ENCODE measurements around the gene MCF2L2.
"Not testable (repeated sequence)": the region's sequence is repeated elsewhere in the genome, so short reads cannot be mapped to it uniquely, and the experiment has no call there.

The MCF2L2 gene

DNA sequence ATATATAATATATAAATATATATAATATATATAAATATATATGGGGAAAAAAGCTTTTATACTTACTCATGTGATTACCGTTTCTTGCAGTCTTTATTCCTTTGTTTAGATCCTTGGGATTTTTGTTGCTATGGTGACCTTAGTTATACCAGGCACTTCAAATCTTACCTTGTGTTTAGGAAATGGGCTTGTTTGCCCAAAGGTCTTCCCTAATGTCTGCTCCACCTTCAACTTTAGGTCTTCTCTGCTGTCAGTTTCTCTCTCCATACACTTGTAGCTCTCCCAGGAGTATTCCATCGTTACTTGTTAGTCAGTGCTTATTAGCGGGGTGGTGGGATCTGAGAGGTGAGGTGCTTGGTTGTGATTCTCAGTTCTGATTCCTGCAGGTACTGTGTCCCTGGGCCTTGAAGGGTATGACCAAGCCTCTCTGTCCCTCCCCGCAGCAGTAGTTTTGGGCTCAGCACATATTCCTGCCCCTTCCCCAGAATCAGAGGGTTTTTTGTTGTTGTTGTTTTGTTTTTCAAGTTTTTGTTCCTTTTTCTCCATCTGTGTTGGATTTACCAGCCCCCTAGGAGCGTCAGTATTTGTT, 256.3 kb downstream of the MCF2L2 start:
- DNase-seq (ENCODE audit: extremely low read depth, insufficient read length), result no peak
- no peaks in the 10 kb centered on the region for H3K36me3 ChIP-seq (ENCODE audit: control insufficient read depth, insufficient read depth, low read length)

DNA sequence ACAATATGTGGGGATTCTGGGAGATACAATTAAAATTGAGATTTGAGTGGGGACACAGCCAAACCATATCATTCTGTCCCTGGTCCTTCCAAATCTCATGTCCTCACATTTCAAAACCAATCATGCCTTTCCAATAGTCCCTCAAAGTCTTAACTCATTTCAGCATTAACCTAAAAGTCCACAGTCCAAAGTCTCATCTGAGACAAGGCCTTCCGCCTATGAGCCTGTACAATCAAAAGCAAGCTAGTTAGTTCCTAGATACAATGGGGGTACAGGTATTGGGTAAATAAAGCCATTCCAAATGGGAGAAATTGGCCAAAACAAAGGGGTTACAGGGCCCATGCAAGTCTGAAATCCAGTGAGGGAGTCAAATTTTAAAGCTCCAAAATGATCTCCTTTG, 260.4 kb downstream of the MCF2L2 start:
- not testable (repeated sequence) for H3K36me3 ChIP-seq (ENCODE audit: control insufficient read depth, insufficient read depth, low read length); DNase-seq (ENCODE audit: extremely low read depth, insufficient read length); H3K27me3 ChIP-seq (replicated peaks; ENCODE audit: control insufficient read depth, insufficient read depth, low read length); H3K4me3 ChIP-seq (replicated peaks; ENCODE audit: low read depth, low read length)

More for the DNA sequence above, 256.3 kb downstream of the MCF2L2 start:
- H3K27me3 ChIP-seq (replicated peaks; ENCODE audit: control insufficient read depth, insufficient read depth, low read length), result no peaks in the 10 kb centered on the region
- no peak overlapping the region for H3K4me3 ChIP-seq (replicated peaks; ENCODE audit: low read depth, low read length)
- TF ChIP-seq, protein P1, sequence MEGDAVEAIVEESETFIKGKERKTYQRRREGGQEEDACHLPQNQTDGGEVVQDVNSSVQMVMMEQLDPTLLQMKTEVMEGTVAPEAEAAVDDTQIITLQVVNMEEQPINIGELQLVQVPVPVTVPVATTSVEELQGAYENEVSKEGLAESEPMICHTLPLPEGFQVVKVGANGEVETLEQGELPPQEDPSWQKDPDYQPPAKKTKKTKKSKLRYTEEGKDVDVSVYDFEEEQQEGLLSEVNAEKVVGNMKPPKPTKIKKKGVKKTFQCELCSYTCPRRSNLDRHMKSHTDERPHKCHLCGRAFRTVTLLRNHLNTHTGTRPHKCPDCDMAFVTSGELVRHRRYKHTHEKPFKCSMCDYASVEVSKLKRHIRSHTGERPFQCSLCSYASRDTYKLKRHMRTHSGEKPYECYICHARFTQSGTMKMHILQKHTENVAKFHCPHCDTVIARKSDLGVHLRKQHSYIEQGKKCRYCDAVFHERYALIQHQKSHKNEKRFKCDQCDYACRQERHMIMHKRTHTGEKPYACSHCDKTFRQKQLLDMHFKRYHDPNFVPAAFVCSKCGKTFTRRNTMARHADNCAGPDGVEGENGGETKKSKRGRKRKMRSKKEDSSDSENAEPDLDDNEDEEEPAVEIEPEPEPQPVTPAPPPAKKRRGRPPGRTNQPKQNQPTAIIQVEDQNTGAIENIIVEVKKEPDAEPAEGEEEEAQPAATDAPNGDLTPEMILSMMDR (IDR thresholded peaks at IDR 0.05; ENCODE audit: insufficient read depth, low read length, poor library complexity, severe bottlenecking), result no peak

DNA sequence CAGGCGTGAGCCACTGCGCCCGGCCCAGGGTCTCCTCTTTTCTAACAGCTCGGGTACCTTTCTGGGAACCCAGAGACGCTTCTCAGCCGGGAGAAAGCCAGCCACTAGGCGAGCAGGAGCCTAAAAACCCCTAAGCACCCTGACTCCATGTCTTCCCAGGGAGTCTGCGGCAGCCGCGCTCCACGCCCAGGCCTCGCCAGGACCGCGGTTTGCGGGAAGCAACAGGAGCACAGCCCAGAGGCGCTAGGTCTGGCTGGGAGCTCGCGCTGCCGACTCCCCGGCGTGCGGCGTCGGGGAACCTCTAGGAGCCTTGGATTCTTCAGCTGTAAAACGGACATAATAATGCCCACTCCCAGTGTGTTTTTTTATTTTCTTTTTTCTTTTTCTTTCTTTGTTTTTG, 264.9 kb downstream of the MCF2L2 start:
- TF ChIP-seq, protein P1 (IDR thresholded peaks at IDR 0.05; ENCODE audit: insufficient read depth, low read length, poor library complexity, severe bottlenecking), result no peak
- no peak overlapping the region for H3K4me3 ChIP-seq (replicated peaks; ENCODE audit: low read depth, low read length)
- no peaks in the 10 kb centered on the region for H3K27me3 ChIP-seq (replicated peaks; ENCODE audit: control insufficient read depth, insufficient read depth, low read length)
- H3K36me3 ChIP-seq (ENCODE audit: control insufficient read depth, insufficient read depth, low read length), result peaks cover 6% of the 10 kb centered on the region; the same call in 1 of the 2 replicates
- DNase-seq (ENCODE audit: extremely low read depth, insufficient read length), result no peak

DNA sequence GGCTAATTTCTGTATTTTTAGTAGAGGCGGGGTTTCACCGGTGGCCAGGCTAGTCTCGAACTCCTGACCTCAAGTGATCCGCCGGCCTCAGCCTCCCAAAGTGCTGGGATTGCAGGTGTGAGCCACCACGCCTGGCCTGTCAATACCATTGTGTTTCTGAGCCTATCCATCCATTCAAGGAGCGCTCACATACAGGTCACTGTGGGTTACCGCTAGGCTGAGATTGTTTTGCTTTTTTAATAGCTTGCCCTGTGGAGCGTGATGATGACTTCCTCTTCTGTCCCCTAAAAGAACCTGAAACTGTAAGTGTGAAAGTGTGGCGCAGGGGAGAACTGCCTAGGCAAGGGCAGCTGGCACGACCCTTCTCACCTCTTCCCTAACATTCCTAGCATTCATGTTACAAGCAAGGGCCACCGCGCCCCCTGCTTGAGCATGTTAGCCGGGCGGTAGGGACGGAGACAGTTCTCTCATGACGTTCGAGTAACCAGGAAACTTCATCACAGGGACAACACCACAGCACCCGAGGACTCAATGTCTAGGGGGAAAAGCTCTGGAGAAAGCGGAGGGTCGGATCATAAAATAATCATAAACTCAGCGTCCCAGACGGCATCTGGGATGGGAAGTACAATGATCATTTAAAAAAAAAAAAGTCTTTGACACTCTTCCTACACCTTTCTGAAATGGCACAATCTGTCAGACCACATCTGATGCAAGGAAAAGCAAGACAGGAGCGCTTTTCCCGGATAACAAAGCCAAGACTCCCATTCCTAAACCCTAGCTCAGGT, 266.7 kb downstream of the MCF2L2 start:
- Histone ChIP-seq H3K36me3 (ENCODE audit: control insufficient read depth, insufficient read depth, low read length) (peaks cover 6% of the 10 kb centered on the region), H3K4me3 (replicated peaks; ENCODE audit: low read depth, low read length) (peak overlapping the region; percentile 69), H3K27me3 (replicated peaks; ENCODE audit: control insufficient read depth, insufficient read depth, low read length) (no peaks in the 10 kb centered on the region)
- TF ChIP-seq, protein P1 (IDR thresholded peaks at IDR 0.05; ENCODE audit: insufficient read depth, low read length, poor library complexity, severe bottlenecking), result peak; percentile 18
- peak; percentile 80 for DNase-seq (ENCODE audit: extremely low read depth, insufficient read length)

GRCh38 chr3:183160616-183161015, 267.8 kb downstream of the MCF2L2 start:
- TF ChIP-seq, protein P1 (IDR thresholded peaks at IDR 0.05; ENCODE audit: insufficient read depth, low read length, poor library complexity, severe bottlenecking), result no peak
- H3K36me3 ChIP-seq (ENCODE audit: control insufficient read depth, insufficient read depth, low read length), result peaks cover 6% of the 10 kb centered on the region
- H3K4me3 ChIP-seq (replicated peaks; ENCODE audit: low read depth, low read length), result peak overlapping the region; percentile 69; the same call in 1 of the 2 replicates
- no peaks in the 10 kb centered on the region for H3K27me3 ChIP-seq (replicated peaks; ENCODE audit: control insufficient read depth, insufficient read depth, low read length)
- no peak for DNase-seq (ENCODE audit: extremely low read depth, insufficient read length)

DNA sequence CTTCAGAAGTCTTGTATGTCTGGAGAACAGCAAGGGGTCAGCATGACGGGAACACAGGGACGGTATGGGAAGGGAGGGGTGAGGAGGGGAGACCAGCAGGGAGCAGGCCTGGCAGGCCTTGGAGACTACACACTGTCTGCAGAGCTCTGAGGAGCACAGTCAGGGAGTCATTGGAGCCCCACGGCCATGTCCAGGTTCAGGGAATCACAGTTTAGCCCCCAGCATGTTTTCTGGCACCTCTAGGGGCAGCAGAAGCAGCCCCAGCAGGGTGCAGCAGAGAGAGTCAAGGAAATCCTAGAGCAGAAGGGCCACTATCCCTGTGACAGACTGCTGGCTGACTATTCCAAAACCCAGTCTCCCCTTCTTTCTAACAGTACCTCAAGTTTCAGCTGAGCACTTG, 269.1 kb downstream of the MCF2L2 start:
- H3K4me3 ChIP-seq (replicated peaks; ENCODE audit: low read depth, low read length), result peak overlapping the region; percentile 15; the same call in 1 of the 2 replicates
- H3K27me3 ChIP-seq (replicated peaks; ENCODE audit: control insufficient read depth, insufficient read depth, low read length), result no peaks in the 10 kb centered on the region
- TF ChIP-seq, protein P1 (IDR thresholded peaks at IDR 0.05; ENCODE audit: insufficient read depth, low read length, poor library complexity, severe bottlenecking), result peak; percentile 68
- H3K36me3 ChIP-seq (ENCODE audit: control insufficient read depth, insufficient read depth, low read length), result peaks cover 6% of the 10 kb centered on the region
- DNase-seq (ENCODE audit: extremely low read depth, insufficient read length), result no peak

Data from GM06990 (cell line).